Gastrocnemius medialis (tissue), 4 donors: Measurements from ENCODE around the gene PRUNE2. TPM values are rescaled to one million over a fixed set of nuclear protein-coding genes. Genes with fewer than 3 reads are reported as not detected.

Source experiments
- ATAC-seq, 2 donors: fragments of 150-250 bp; one replicate each; pipeline ENCODE4 v1.9.1; 2016
- DNase-seq, 2 donors: peaks; one replicate each; pipeline ENCODE4 v3.0.0-alpha.2; 2019
- H3K27ac ChIP-seq, 4 donors: fragments of 200-600 bp; sonication (generic); 1 replicate in 1 of 4; 2 replicates in 3 of 4; pipeline ENCODE4 v1.5.1; 2016 to 2018; ENCODE audit warnings: mild to moderate bottlenecking in 2 of 4, moderate library complexity in 1 of 4
- H3K27me3 ChIP-seq, 3 donors: fragments of 200-600 bp; sonication (generic) in 2 of 3; 1 replicate in 1 of 3; 2 replicates in 2 of 3; pipeline versions ENCODE4 v1.5.1 to v1.6.0; 2016 to 2019; ENCODE audit warnings: mild to moderate bottlenecking in 1 of 3, moderate library complexity in 1 of 3
- H3K36me3 ChIP-seq, 2 donors: fragments of 200-600 bp; sonication (generic) in 1 of 2; one replicate each; pipeline ENCODE4 v1.5.1; 2017 to 2018
- H3K4me1 ChIP-seq, 2 donors: fragments of 200-600 bp; sonication (generic) in 1 of 2; one replicate each; pipeline ENCODE4 v1.5.1; 2016 to 2017; ENCODE audit warnings: mild to moderate bottlenecking in 2 of 2
- H3K4me3 ChIP-seq, 4 donors: fragments of 200-600 bp; sonication (generic) in 3 of 4; 1 replicate in 1 of 4; 2 replicates in 3 of 4; pipeline ENCODE4 v1.5.1; 2016 to 2019; ENCODE audit warnings: mild to moderate bottlenecking in 2 of 4
- H3K9me3 ChIP-seq, 3 donors: fragments of 200-600 bp; sonication (generic) in 2 of 3; 1 replicate in 1 of 3; 2 replicates in 2 of 3; pipeline ENCODE4 v1.5.1; 2016 to 2019
- CTCF ChIP-seq, 5 experiments: fragments of 450-650 bp in 3 of 5; fragments of 200-600 bp in 2 of 5; sonication (generic) in 2 of 5; IDR thresholded peaks in 4 of 5; conservative IDR thresholded peaks in 1 of 5; 1 replicate in 4 of 5; 2 replicates in 1 of 5; pipeline ENCODE4 v1.5.1; 2016 to 2019; ENCODE audit warnings: antibody characterized with exemption in 5 of 5, mild to moderate bottlenecking in 3 of 5, moderate library complexity in 3 of 5
- POLR2A ChIP-seq, 2 donors: fragments of 450-650 bp; IDR thresholded peaks; one replicate each; pipeline ENCODE4 v1.6.1; 2017; ENCODE audit warnings: antibody characterized with exemption in 2 of 2, mild to moderate bottlenecking in 2 of 2, moderate library complexity in 2 of 2
- in situ Hi-C, 4 donors: fragments of 200-750 bp; cut with MboI; loops; one replicate each; pipeline versions ENCODE4 v1.15.0 to v1.8.0; 2017; ENCODE audit warnings: low sequenced_read_pairs in 4 of 4
- intact Hi-C: fragments of 100-400 bp; cut with DNase I; formaldehyde crosslinking; loops from one replicate; pipeline ENCODE4 v1.15.1; 2023; ENCODE audit warnings: low total_unique reads
- total RNA-seq, 4 donors: library from RNA; depleted of rRNA; stranded (reverse); fragments of >200 nt; gene quantifications; one replicate each; pipeline versions ENCODE4 v1.1.0 to v1.2.3, GENCODE V29; 2016

Gene PRUNE2
- total RNA-seq, 4 donors from 2014 or later, result 1.6 to 43.5 (median 11.0) TPM

- intact Hi-C loops (no loop called here), in situ Hi-C loops (no loop called here)
- Histone ChIP-seq H3K4me1 (no peaks in the 10 kb centered on the region), H3K27ac (no peak overlapping the region), H3K9me3 (no peaks in the 10 kb centered on the region), H3K4me3 (no peak overlapping the region), H3K36me3 (no peaks in the 10 kb centered on the region), H3K27me3 (no peaks in the 10 kb centered on the region)
- DNase-seq (no peak), ATAC-seq (no peak)
- TF ChIP-seq POLR2A (IDR thresholded peaks at IDR 0.05) (no peak), CTCF (IDR thresholded peaks at IDR 0.05 in 4 of 5, conservative IDR thresholded peaks at IDR 0.05 in 1 of 5) (no peak)
Measured at GRCh38 chr9:76738402-76738801, 167.5 kb downstream of the PRUNE2 start.

- Histone ChIP-seq H3K4me3 (no peak overlapping the region), H3K9me3 (no peaks in the 10 kb centered on the region), H3K27me3 (no peaks in the 10 kb centered on the region), H3K27ac (no peak overlapping the region), H3K36me3 (no peaks in the 10 kb centered on the region), H3K4me1 (no peaks in the 10 kb centered on the region)
- ATAC-seq (no peak), DNase-seq (no peak)
- no peak for TF ChIP-seq POLR2A (IDR thresholded peaks at IDR 0.05)
- TF ChIP-seq CTCF (IDR thresholded peaks at IDR 0.05 in 4 of 5, conservative IDR thresholded peaks at IDR 0.05 in 1 of 5), result no peak
- intact Hi-C loops (no loop called here), in situ Hi-C loops (no loop called here)
Measured at GRCh38 chr9:76737154-76737902, 168.6 kb downstream of the PRUNE2 start.

- Histone ChIP-seq H3K4me1 (no peaks in the 10 kb centered on the region), H3K4me3 (no peak overlapping the region), H3K9me3 (no peaks in the 10 kb centered on the region), H3K36me3 (no peaks in the 10 kb centered on the region), H3K27ac (no peak overlapping the region), H3K27me3 (no peaks in the 10 kb centered on the region)
- intact Hi-C loops, result no loop called here
- DNase-seq (no peak), ATAC-seq (no peak)
- TF ChIP-seq CTCF (IDR thresholded peaks at IDR 0.05 in 4 of 5, conservative IDR thresholded peaks at IDR 0.05 in 1 of 5) (no peak), POLR2A (IDR thresholded peaks at IDR 0.05) (no peak)
- in situ Hi-C loops, result no loop called here
Measured at GRCh38 chr9:76734716-76735115, 171.2 kb downstream of the PRUNE2 start.

- DNase-seq, result no peak
- no peak overlapping the region for H3K4me3 ChIP-seq
- intact Hi-C loops (no loop called here), in situ Hi-C loops (no loop called here)
- no peaks in the 10 kb centered on the region for H3K27me3 ChIP-seq
- H3K36me3 ChIP-seq, result no peaks in the 10 kb centered on the region
- no peak for ATAC-seq
- TF ChIP-seq POLR2A (IDR thresholded peaks at IDR 0.05) (no peak), CTCF (IDR thresholded peaks at IDR 0.05 in 4 of 5, conservative IDR thresholded peaks at IDR 0.05 in 1 of 5) (no peak)
- no peaks in the 10 kb centered on the region for H3K4me1 ChIP-seq
- no peaks in the 10 kb centered on the region for H3K9me3 ChIP-seq
- no peak overlapping the region for H3K27ac ChIP-seq
Measured at GRCh38 chr9:76733096-76733495, 172.8 kb downstream of the PRUNE2 start.
